K562 (cell line): Measurements from ENCODE around the gene GNL3. TPM values are rescaled to one million over a fixed set of nuclear protein-coding genes. Genes with fewer than 3 reads are reported as not detected.

Source experiments
- CBX1 ChIP-seq: sonication (generic); IDR thresholded peaks from 2 replicates; pipeline ENCODE4 v1.6.1; 2016; ENCODE audit warnings: antibody characterized with exemption, low read depth, mild to moderate bottlenecking
- CBX5 ChIP-seq: IDR thresholded peaks from 2 replicates; pipeline ENCODE4 v1.6.1; 2014; ENCODE audit warnings: low read depth, borderline replicate concordance
- HLTF ChIP-seq: fragments of 450-650 bp; IDR thresholded peaks from 2 replicates; pipeline ENCODE4 v1.6.1; 2016
- KDM2B ChIP-seq: fragments of 250-450 bp; sonication (Bioruptor Pico); IDR thresholded peaks from 2 replicates; pipeline ENCODE4 v1.8.0; 2021; ENCODE audit warnings: mild to moderate bottlenecking, moderate library complexity
- KLF10 ChIP-seq: fragments of 250-450 bp; sonication (Bioruptor Pico); IDR thresholded peaks from 2 replicates; pipeline ENCODE4 v1.6.1; 2021; ENCODE audit warnings: matching md5 sums
- LEF1 ChIP-seq: fragments of 450-650 bp; IDR thresholded peaks from 2 replicates; pipeline ENCODE4 v1.6.1; 2016; ENCODE audit warnings: mild to moderate bottlenecking
- MLLT1 ChIP-seq, 2 experiments: fragments of 450-650 bp; IDR thresholded peaks; 2 replicates each; pipeline ENCODE4 v1.6.1; 2016
- MXD1 ChIP-seq: fragments of 250-450 bp; sonication (Bioruptor Pico); IDR thresholded peaks from 2 replicates; pipeline ENCODE4 v1.8.0; 2021; ENCODE audit warnings: borderline replicate concordance, mild to moderate bottlenecking, moderate library complexity; ENCODE audit not compliant: poor library complexity, severe bottlenecking
- NFIC ChIP-seq: fragments of 450-650 bp; IDR thresholded peaks from 2 replicates; pipeline ENCODE4 v1.6.1; 2017; ENCODE audit warnings: mild to moderate bottlenecking, inconsistent platforms
- SMARCC2 ChIP-seq: fragments of 450-650 bp; IDR thresholded peaks from 2 replicates; pipeline ENCODE4 v1.6.1; 2017; ENCODE audit warnings: antibody characterized with exemption, moderate library complexity, mild to moderate bottlenecking, low read depth
- SP2 ChIP-seq: IDR thresholded peaks from 2 replicates; pipeline ENCODE4 v1.6.1; 2011; ENCODE audit warnings: mild to moderate bottlenecking, low read depth, low read length, moderate library complexity; ENCODE audit not compliant: poor library complexity, severe bottlenecking; ENCODE audit errors: extremely low read depth
- U2AF2 ChIP-seq: fragments of 200-400 bp; formaldehyde crosslinking; optimal IDR thresholded peaks from 2 replicates; pipeline ENCODE3; 2017; ENCODE audit warnings: low read depth, mild to moderate bottlenecking, low read length
- ZBTB49 ChIP-seq: sonication (generic); formaldehyde crosslinking; IDR thresholded peaks from 2 replicates; pipeline ENCODE4 v1.8.0; 2022; ENCODE audit warnings: missing genetic modification reagents, mild to moderate bottlenecking, borderline replicate concordance
- ZKSCAN1 ChIP-seq: fragments of 150-350 bp; IDR thresholded peaks from 2 replicates; pipeline ENCODE4 v1.6.1; 2016; ENCODE audit warnings: low read depth, low read length
- ZKSCAN3 ChIP-seq: fragments of 250-450 bp; sonication (Bioruptor Pico); IDR thresholded peaks from 2 replicates; pipeline ENCODE4 v1.4.0; 2020
- ZNF507 ChIP-seq: conservative IDR thresholded peaks from 2 replicates; pipeline ENCODE4 v1.6.1; 2017; ENCODE audit warnings: missing genetic modification characterization, missing compliant biosample characterization
- ZNF644 ChIP-seq: fragments of 200-800 bp; sonication (Bioruptor generic); IDR thresholded peaks from 2 replicates; pipeline ENCODE4 v1.6.1; 2016; ENCODE audit warnings: low read depth, missing genetic modification characterization, missing compliant biosample characterization
- ZNF696 ChIP-seq: fragments of 250-450 bp; sonication (Bioruptor Pico); conservative IDR thresholded peaks from 2 replicates; pipeline ENCODE4 v1.4.0; 2020; ENCODE audit warnings: mild to moderate bottlenecking, moderate library complexity
- polyA plus RNA-seq, 8 experiments: library from polyadenylated mRNA; depleted of rRNA in 4 of 8; stranded (reverse) in 5 of 8; unstranded in 3 of 8; fragments of >200 nt; fragmentation: Nextera tagmentation in 2 of 8; fragmentation: Illumina TruSeq in 1 of 8; extraction: Ambion mirVana in 2 of 8; extraction: Trizol in 1 of 8; gene quantifications; 2 replicates each; pipeline versions ENCODE4 v1.2.1 to v1.2.3, GENCODE V29; 2011 to 2014; ENCODE audit warnings: inconsistent platforms in 1 of 8, missing spikeins in 1 of 8
- total RNA-seq, 7 experiments: library from RNA; depleted of rRNA in 6 of 7; stranded (reverse); fragments of >200 nt in 6 of 7; fragmentation: Illumina TruSeq in 2 of 7; extraction: Trizol in 2 of 7; gene quantifications; 2 replicates each; pipeline versions ENCODE4 v1.2.1 to v1.2.3, GENCODE V29; 2011 to 2021; ENCODE audit warnings: low replicate concordance in 1 of 7
- TF ChIP-seq, protein P1 (sequence below): sonication (generic); formaldehyde crosslinking; IDR thresholded peaks from 2 replicates; pipeline ENCODE4 v1.4.0; 2020; ENCODE audit warnings: mild to moderate bottlenecking, missing genetic modification reagents
- TF ChIP-seq, protein P2 (sequence below): fragments of 450-650 bp; IDR thresholded peaks from 2 replicates; pipeline ENCODE4 v1.6.1; 2014; ENCODE audit warnings: low read depth, mild to moderate bottlenecking, moderate library complexity, borderline replicate concordance

GNL3 gene
- total and polyA plus RNA-seq, 9 of the 15 experiments (the other 6 are each of a cell fraction or from before 2014, with no cell fraction given): 132 to 313 (median 220) TPM

DNA sequence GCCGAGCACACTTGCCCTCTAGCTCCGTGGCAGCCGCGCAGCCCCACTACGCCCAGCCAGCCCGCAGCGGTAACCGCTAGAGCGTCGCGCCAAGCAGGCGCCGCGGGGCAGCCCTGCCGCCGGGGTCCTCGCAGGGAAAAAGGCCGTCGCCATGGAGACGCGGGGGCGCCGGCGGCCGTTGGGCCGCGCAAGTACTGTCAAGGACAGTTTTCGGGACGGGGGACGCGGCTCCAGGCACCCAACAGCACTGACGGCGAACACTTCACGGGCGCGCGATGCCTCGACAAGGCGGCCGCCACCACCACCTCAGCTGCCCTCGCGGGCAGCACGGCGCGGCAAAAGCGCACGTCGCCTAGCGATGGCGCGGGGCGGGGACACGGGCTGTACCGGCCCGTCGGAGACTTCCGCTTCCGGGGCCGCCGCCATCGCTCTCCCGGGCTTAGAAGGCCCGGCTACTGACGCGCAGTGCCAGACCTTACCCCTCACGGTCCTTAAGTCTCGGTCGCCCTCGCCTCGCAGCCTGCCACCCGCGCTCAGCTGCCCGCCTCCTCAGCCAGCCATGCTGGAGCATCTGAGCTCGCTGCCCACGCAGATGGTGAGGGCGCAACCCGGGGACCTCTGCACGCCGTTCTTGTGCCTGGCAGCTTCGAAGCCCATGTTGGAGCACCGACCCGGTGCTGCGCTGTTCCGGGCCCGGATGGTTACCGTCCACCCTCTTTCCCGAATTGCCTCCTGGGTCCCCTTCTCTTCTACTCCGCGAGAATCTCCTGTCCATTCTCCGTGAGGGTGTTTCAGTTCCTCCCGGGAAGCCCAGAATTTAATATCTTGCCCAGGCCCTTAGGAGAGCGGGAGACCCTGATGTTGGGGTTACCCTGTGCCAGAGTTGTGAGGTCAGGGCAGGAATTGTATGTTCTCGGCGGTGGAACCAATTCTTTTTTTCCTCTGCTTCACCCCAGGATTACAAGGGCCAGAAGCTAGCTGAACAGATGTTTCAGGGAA lies 20.2 kb downstream of the GNL3 start, which contains the start of the genes GLT8D1 and SPCS1 (continued):
- TF ChIP-seq ZNF507 (tag): no peak
- TF ChIP-seq ZNF644 (tag): no peak; the same call in 1 of the 2 replicates
- TF ChIP-seq, protein P1, sequence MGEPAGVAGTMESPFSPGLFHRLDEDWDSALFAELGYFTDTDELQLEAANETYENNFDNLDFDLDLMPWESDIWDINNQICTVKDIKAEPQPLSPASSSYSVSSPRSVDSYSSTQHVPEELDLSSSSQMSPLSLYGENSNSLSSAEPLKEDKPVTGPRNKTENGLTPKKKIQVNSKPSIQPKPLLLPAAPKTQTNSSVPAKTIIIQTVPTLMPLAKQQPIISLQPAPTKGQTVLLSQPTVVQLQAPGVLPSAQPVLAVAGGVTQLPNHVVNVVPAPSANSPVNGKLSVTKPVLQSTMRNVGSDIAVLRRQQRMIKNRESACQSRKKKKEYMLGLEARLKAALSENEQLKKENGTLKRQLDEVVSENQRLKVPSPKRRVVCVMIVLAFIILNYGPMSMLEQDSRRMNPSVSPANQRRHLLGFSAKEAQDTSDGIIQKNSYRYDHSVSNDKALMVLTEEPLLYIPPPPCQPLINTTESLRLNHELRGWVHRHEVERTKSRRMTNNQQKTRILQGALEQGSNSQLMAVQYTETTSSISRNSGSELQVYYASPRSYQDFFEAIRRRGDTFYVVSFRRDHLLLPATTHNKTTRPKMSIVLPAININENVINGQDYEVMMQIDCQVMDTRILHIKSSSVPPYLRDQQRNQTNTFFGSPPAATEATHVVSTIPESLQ (CRISPR knock-in tag): peak; percentile 36; the same call in 1 of the 2 replicates
- no peak for TF ChIP-seq ZNF696 (CRISPR knock-in tag)
- TF ChIP-seq ZKSCAN1: peak; percentile 92
- TF ChIP-seq ZKSCAN3 (CRISPR knock-in tag): no peak
- TF ChIP-seq KLF10 (CRISPR knock-in tag): no peak
- TF ChIP-seq, protein P2, sequence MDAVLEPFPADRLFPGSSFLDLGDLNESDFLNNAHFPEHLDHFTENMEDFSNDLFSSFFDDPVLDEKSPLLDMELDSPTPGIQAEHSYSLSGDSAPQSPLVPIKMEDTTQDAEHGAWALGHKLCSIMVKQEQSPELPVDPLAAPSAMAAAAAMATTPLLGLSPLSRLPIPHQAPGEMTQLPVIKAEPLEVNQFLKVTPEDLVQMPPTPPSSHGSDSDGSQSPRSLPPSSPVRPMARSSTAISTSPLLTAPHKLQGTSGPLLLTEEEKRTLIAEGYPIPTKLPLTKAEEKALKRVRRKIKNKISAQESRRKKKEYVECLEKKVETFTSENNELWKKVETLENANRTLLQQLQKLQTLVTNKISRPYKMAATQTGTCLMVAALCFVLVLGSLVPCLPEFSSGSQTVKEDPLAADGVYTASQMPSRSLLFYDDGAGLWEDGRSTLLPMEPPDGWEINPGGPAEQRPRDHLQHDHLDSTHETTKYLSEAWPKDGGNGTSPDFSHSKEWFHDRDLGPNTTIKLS: peak; percentile 92
- TF ChIP-seq U2AF2: no peak
- TF ChIP-seq CBX1: peak; percentile 18; the same call in 1 of the 2 replicates
- no peak for TF ChIP-seq KDM2B (CRISPR knock-in tag)
- no peak for TF ChIP-seq SMARCC2
- TF ChIP-seq SP2: no peak
- TF ChIP-seq HLTF: no peak
- TF ChIP-seq CBX5: no peak
- peak; percentile 60 for TF ChIP-seq NFIC
- no peak for TF ChIP-seq ZBTB49
- TF ChIP-seq LEF1: no peak
- peak; percentile 6 for TF ChIP-seq MXD1
- TF ChIP-seq MLLT1 (IDR thresholded peaks at IDR 0.05): no peak
